Kidney (tissue), 14 donors: ENCODE measurements around the gene GRIN2B. TPM values are rescaled to one million over a fixed set of nuclear protein-coding genes. Genes with fewer than 3 reads are reported as not detected.
A peak's percentile ranks its signal among the peaks of the same experiment; 100 is the strongest.

Experiments
- DNase-seq, 5 donors: peaks; one replicate each; pipeline ENCODE4 v3.0.0-alpha.2; 2013 to 2020
- FAIRE-seq: peaks from 2 replicates; lab custom pipeline; 2012; peaks lifted over from hg19 to GRCh38; lab: Jason Lieb, UNC
- H3K27ac ChIP-seq, 2 donors: one replicate each; pipeline ENCODE4 v1.7.0; 2013; ENCODE audit warnings: low read depth in 2 of 2, low read length in 2 of 2, inconsistent platforms in 1 of 2
- H3K27me3 ChIP-seq: one replicate; pipeline ENCODE4 v1.7.1; 2013; ENCODE audit warnings: low read length, inconsistent platforms; ENCODE audit not compliant: control insufficient read depth, insufficient read depth
- H3K36me3 ChIP-seq, 3 donors: one replicate each; pipeline versions ENCODE4 v1.7.0 to v1.7.1; 2013; ENCODE audit warnings: low read length in 3 of 3, control low read depth in 1 of 3, inconsistent platforms in 1 of 3; ENCODE audit not compliant: insufficient read depth in 3 of 3, control insufficient read depth in 2 of 3
- H3K4me1 ChIP-seq, 3 donors: one replicate each; pipeline versions ENCODE4 v1.7.0 to v1.7.1; 2013; ENCODE audit warnings: low read length in 3 of 3, inconsistent platforms in 1 of 3, low read depth in 1 of 3; ENCODE audit not compliant: control insufficient read depth in 2 of 3, insufficient read depth in 2 of 3
- H3K4me3 ChIP-seq, 3 donors: one replicate each; pipeline versions ENCODE4 v1.7.0 to v1.8.1; 2013; ENCODE audit warnings: low read length in 3 of 3, control low read depth in 1 of 3, inconsistent platforms in 1 of 3
- H3K9ac ChIP-seq, 3 donors: one replicate each; pipeline versions ENCODE4 v1.7.0 to v1.7.1; 2013; ENCODE audit warnings: low read length in 3 of 3, control low read depth in 1 of 3, inconsistent platforms in 1 of 3
- H3K9me3 ChIP-seq, 3 donors: one replicate each; pipeline versions ENCODE4 v1.7.0 to v1.7.1; 2013; ENCODE audit warnings: low read length in 3 of 3, control low read depth in 1 of 3, inconsistent platforms in 1 of 3; ENCODE audit not compliant: control insufficient read depth in 2 of 3, insufficient read depth in 1 of 3
- intact Hi-C: fragments of 100-400 bp; cut with DNase I; formaldehyde crosslinking; loops from one replicate; pipeline ENCODE4 v1.11.1; 2022
- polyA plus RNA-seq: library from polyadenylated mRNA; stranded (reverse); fragments of 350-450 nt; fragmentation: Illumina TruSeq; extraction: RNeasy Lipid Tissue Mini Kit (QIAGEN cat#74804); gene quantifications from one replicate; pipeline ENCODE4 v1.2.3, GENCODE V29; 2014; ENCODE audit warnings: low read depth, low replicate concordance; ENCODE audit not compliant: insufficient read depth
- total RNA-seq: library from RNA; stranded (reverse); fragmentation: NEBNext Ultra II Directional; extraction: Animal tissue kit (Norgen Biotek cat#: 25700); gene quantifications from one replicate; pipeline ENCODE4 v1.2.1, GENCODE V29; 2021
- TF ChIP-seq, protein P1 (sequence below): IDR thresholded peaks from 3 replicates; pipeline ENCODE4 v1.5.1; 2012; ENCODE audit warnings: mild to moderate bottlenecking, moderate library complexity, borderline replicate concordance; ENCODE audit not compliant: insufficient read depth; ENCODE audit errors: extremely low read depth
- donor health status: control.
- donor health status: control.
- donor health status: control.
- donor health status: control.
- donor health status: control.
- donor health status: DM: yes; HTN: yes; CAD: no.
- donor health status: Normal renal cell carcinoma (clear cell type).

Gene GRIN2B
- total and polyA plus RNA-seq, 2 donors from 2014 or later = 0.26 to 0.63 TPM

DNA sequence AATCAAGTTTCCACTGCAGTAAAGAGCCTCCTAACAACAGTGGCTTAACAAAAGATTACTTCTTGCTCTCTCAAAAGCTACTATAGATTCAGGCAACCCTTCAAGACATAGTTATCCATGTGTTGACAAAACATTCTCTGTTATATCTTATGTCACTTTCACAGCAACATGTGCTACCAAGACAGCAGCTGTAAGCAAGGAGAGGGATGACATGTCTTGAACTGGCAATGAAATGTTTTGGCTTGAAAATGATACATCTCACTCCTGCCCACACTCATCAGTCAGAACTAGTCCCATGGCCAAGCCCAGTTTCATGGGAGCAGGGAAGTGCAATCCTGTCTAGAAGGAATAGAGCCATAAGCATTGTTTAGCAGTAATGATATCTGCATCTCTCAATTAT lies 10.7 kb upstream of the GRIN2B start:
- Histone ChIP-seq H3K9me3 (no peaks in the 10 kb centered on the region), H3K27me3 (no peaks in the 10 kb centered on the region), H3K36me3 (no peaks in the 10 kb centered on the region), H3K9ac (no peak overlapping the region), H3K27ac (no peak overlapping the region), H3K4me3 (no peak overlapping the region), H3K4me1 (no peaks in the 10 kb centered on the region)
- FAIRE-seq (no peak), DNase-seq (no peak)
- intact Hi-C loops = no loop called here
- TF ChIP-seq, protein P1, sequence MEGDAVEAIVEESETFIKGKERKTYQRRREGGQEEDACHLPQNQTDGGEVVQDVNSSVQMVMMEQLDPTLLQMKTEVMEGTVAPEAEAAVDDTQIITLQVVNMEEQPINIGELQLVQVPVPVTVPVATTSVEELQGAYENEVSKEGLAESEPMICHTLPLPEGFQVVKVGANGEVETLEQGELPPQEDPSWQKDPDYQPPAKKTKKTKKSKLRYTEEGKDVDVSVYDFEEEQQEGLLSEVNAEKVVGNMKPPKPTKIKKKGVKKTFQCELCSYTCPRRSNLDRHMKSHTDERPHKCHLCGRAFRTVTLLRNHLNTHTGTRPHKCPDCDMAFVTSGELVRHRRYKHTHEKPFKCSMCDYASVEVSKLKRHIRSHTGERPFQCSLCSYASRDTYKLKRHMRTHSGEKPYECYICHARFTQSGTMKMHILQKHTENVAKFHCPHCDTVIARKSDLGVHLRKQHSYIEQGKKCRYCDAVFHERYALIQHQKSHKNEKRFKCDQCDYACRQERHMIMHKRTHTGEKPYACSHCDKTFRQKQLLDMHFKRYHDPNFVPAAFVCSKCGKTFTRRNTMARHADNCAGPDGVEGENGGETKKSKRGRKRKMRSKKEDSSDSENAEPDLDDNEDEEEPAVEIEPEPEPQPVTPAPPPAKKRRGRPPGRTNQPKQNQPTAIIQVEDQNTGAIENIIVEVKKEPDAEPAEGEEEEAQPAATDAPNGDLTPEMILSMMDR = no peak

DNA sequence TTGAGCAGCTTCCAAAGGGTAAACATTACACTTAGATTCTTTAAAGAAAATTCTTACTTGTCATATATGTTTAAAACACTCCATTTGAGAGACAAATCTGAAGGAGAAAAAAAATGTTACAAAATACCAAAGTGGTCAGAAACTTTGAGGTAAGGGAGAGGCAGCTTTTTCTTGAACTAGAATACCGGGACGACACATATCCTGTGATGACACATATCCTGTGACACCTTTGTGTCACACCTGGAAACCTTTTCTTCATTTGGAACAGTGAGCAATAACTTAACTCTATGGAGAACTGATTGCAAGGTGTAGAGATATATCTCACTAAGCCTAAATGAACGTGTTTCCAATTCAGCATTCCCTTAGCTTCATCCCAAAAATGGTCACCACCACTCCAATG lies 4.6 kb upstream of the GRIN2B start:
- Histone ChIP-seq H3K9ac (no peak overlapping the region), H3K4me3 (no peak overlapping the region), H3K4me1 (no peaks in the 10 kb centered on the region), H3K27me3 (peaks cover 4% of the 10 kb centered on the region), H3K27ac (no peak overlapping the region), H3K9me3 (no peaks in the 10 kb centered on the region), H3K36me3 (no peaks in the 10 kb centered on the region)
- DNase-seq = no peak
- TF ChIP-seq, protein P1 = no peak
- no peak for FAIRE-seq
- intact Hi-C loops = no loop called here

DNA sequence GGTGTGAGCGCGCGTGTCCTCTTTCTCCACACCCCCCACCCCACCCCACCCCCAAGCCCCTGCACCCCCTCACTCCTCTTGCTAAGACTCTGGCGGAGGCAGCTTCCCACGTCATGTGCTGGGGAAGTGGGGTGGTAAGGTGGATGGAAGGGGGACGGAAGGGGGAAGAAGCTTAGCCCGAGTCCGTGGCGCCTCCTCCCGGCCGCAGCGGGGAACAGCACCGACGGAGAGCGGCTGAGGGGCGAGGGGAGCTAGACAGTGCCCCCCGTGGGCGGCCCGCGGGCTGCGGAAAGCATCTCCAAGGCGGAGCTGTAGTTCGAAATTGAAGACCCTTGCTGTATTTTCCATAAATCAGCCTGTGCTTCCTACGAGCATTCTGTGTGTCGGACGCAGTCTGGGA lies 588 bp upstream of the GRIN2B start:
- no peak overlapping the region for H3K27ac ChIP-seq
- H3K9me3 ChIP-seq = no peaks in the 10 kb centered on the region
- DNase-seq (peak in 4 of 5 donors; percentile 70 to 87 (median 78)), FAIRE-seq (no peak)
- peaks cover 0 to 4% (median 0%) of the 10 kb centered on the region in 3 donors for H3K4me1 ChIP-seq
- peaks cover 9% of the 10 kb centered on the region for H3K27me3 ChIP-seq
- H3K4me3 ChIP-seq = peak overlapping the region in 1 of 3 donors; percentile 53
- intact Hi-C loops = no loop called here
- TF ChIP-seq, protein P1 = no peak
- H3K36me3 ChIP-seq = no peaks in the 10 kb centered on the region
- no peak overlapping the region for H3K9ac ChIP-seq
